GM12878 (cell line): ENCODE measurements around the gene LEUTX. TPM values are rescaled to one million over a fixed set of nuclear protein-coding genes. Genes with fewer than 3 reads are reported as not detected.

Experiments used
- ATAC-seq: fragments of 200-7000 bp; cut with Tn5 transposase; 3 replicates; pipeline ENCODE4 v1.9.1; 2020; ENCODE audit warnings: mild to moderate bottlenecking, moderate library complexity
- BruUV-seq: library from RNA; stranded (reverse); fragments of 400-500 nt; replicated peaks from 2 replicates; lab custom pipeline; 2021; lab: Mats Ljungman, UMichigan
- CTCF ChIA-PET: fragments of 300-600 bp; sonication (Branson Sonifier 250); formaldehyde crosslinking; extraction: SDS; loops from one replicate; lab custom pipeline; 2021; ENCODE audit warnings: inconsistent platforms; lab: Yijun Ruan, JAX
- POLR2A ChIA-PET: fragments of 350-600 bp; formaldehyde crosslinking; extraction: SDS; loops from one replicate; lab custom pipeline; 2021; ENCODE audit warnings: inconsistent platforms; lab: Charles Lee
- RAD21 ChIA-PET: fragments of 300-600 bp; sonication (Branson Sonifier 250); formaldehyde crosslinking; loops from one replicate; lab custom pipeline; 2023; ENCODE audit warnings: antibody characterized with exemption; ENCODE audit not compliant: unreplicated experiment; lab: Charles Lee
- SMC1A ChIA-PET: fragments of 300-600 bp; sonication (Branson Sonifier 250); formaldehyde crosslinking; loops from one replicate; lab custom pipeline; 2023; ENCODE audit not compliant: unreplicated experiment, uncharacterized antibody; lab: Charles Lee
- DNase-seq: peaks from one replicate; pipeline ENCODE4 v3.0.0-alpha.2; 2011; ENCODE audit warnings: low read depth, low spot score
- FAIRE-seq: peaks from 3 replicates; lab custom pipeline; 2011; peaks lifted over from hg19 to GRCh38; lab: Jason Lieb, UNC
- H2AFZ ChIP-seq: 2 replicates; pipeline ENCODE4 v1.6.0; 2011; ENCODE audit warnings: low read depth, low read length, control low read depth; ENCODE audit not compliant: control insufficient read depth
- H3K27ac ChIP-seq: 2 replicates; pipeline ENCODE4 v1.5.1; 2011; ENCODE audit warnings: control low read depth; ENCODE audit not compliant: control insufficient read depth, insufficient read depth
- H3K27me3 ChIP-seq, 2 experiments: replicated peaks in 1 of 2; 2 replicates each; pipeline versions ENCODE4 v1.6.0 to v1.6.1; 2011; ENCODE audit warnings: low read length in 1 of 2; ENCODE audit not compliant: control insufficient read depth in 2 of 2, insufficient read depth in 2 of 2
- H3K36me3 ChIP-seq, 2 experiments: 2 replicates each; pipeline ENCODE4 v1.5.1; 2011; ENCODE audit warnings: low read length in 1 of 2; ENCODE audit not compliant: control insufficient read depth in 2 of 2, insufficient read depth in 2 of 2
- H3K4me1 ChIP-seq: 2 replicates; pipeline ENCODE4 v1.6.1; 2011; ENCODE audit warnings: mild to moderate bottlenecking, low read length, moderate library complexity, mixed read lengths; ENCODE audit not compliant: control insufficient read depth, insufficient read depth
- H3K4me2 ChIP-seq: 2 replicates; pipeline ENCODE4 v1.6.0; 2011; ENCODE audit warnings: control low read depth; ENCODE audit not compliant: control insufficient read depth, insufficient read depth
- H3K4me3 ChIP-seq: fragments of 200-600 bp; sonication (generic); 2 replicates; pipeline ENCODE4 v1.5.1; 2016
- H3K79me2 ChIP-seq: 2 replicates; pipeline ENCODE4 v1.6.0; 2011; ENCODE audit warnings: low read length; ENCODE audit not compliant: control insufficient read depth, insufficient read depth
- H3K9ac ChIP-seq: 2 replicates; pipeline ENCODE4 v1.8.0; 2011; ENCODE audit warnings: low read length, control low read depth, mixed read lengths; ENCODE audit not compliant: control insufficient read depth, insufficient read depth
- H3K9me3 ChIP-seq: replicated peaks from 3 replicates; pipeline ENCODE4 v1.5.1; 2011; ENCODE audit warnings: mild to moderate bottlenecking, low read length; ENCODE audit not compliant: control insufficient read depth, insufficient read depth
- H4K20me1 ChIP-seq: 2 replicates; pipeline ENCODE4 v1.6.0; 2011; ENCODE audit not compliant: control insufficient read depth, insufficient read depth
- BCLAF1 ChIP-seq: fragments of 450-650 bp; IDR thresholded peaks from 2 replicates; pipeline ENCODE4 v1.6.1; 2017; ENCODE audit warnings: antibody characterized with exemption, mild to moderate bottlenecking, moderate library complexity
- BMI1 ChIP-seq: fragments of 450-650 bp; IDR thresholded peaks from 2 replicates; pipeline ENCODE4 v1.6.1; 2016; ENCODE audit warnings: mild to moderate bottlenecking, moderate library complexity, borderline replicate concordance
- FOXM1 ChIP-seq: IDR thresholded peaks from 2 replicates; pipeline ENCODE4 v1.6.1; 2012; ENCODE audit warnings: low read depth, mild to moderate bottlenecking, inconsistent platforms, low read length, moderate library complexity
- IKZF2 ChIP-seq, 2 experiments: fragments of 450-650 bp; IDR thresholded peaks; 2 replicates each; pipeline ENCODE4 v1.6.1; 2017; ENCODE audit warnings: mild to moderate bottlenecking in 2 of 2, moderate library complexity in 2 of 2
- NR2C2 ChIP-seq: IDR thresholded peaks from 2 replicates; pipeline ENCODE4 v1.6.1; 2011; ENCODE audit warnings: borderline replicate concordance, low read depth; ENCODE audit not compliant: control insufficient read depth, insufficient read length
- NRF1 ChIP-seq: conservative IDR thresholded peaks from 2 replicates; pipeline ENCODE4 v1.6.1; 2011; ENCODE audit warnings: mild to moderate bottlenecking, low read depth, low read length, improper control_type of control experiment
- RB1 ChIP-seq: fragments of 450-650 bp; formaldehyde crosslinking; IDR thresholded peaks from 2 replicates; pipeline ENCODE4 v1.6.1; 2017; ENCODE audit warnings: mild to moderate bottlenecking, borderline replicate concordance
- REST ChIP-seq: IDR thresholded peaks from 2 replicates; pipeline ENCODE4 v1.6.1; 2012; ENCODE audit warnings: mild to moderate bottlenecking, low read depth, low read length
- SMARCA5 ChIP-seq: fragments of 450-650 bp; IDR thresholded peaks from 2 replicates; pipeline ENCODE4 v1.6.1; 2017; ENCODE audit warnings: mild to moderate bottlenecking
- SREBF2 ChIP-seq: IDR thresholded peaks from 2 replicates; pipeline ENCODE4 v1.6.1; 2012; ENCODE audit warnings: mild to moderate bottlenecking, low read length
- SUPT20H ChIP-seq: IDR thresholded peaks from 2 replicates; pipeline ENCODE4 v1.6.1; 2011; ENCODE audit warnings: low read depth, mild to moderate bottlenecking, low read length, moderate library complexity, borderline replicate concordance; ENCODE audit not compliant: control insufficient read depth
- ZNF24 ChIP-seq: fragments of 450-650 bp; IDR thresholded peaks from 2 replicates; pipeline ENCODE4 v1.6.1; 2017; ENCODE audit warnings: antibody characterized with exemption, mild to moderate bottlenecking
- in situ Hi-C: fragments of 300-500 bp; cut with MboI; formaldehyde crosslinking; loops from 9 replicates; pipeline ENCODE4 v1.14.3; 2018; ENCODE audit warnings: mixed read lengths
- intact Hi-C: fragments of 100-400 bp; cut with micrococcal nuclease; formaldehyde crosslinking; loops from one replicate; pipeline ENCODE4 v1.14.2; 2022; ENCODE audit not compliant: unreplicated experiment
- polyA plus RNA-seq, 11 experiments: library from polyadenylated mRNA; depleted of rRNA in 4 of 11; unstranded in 6 of 11; stranded (reverse) in 5 of 11; fragments of >200 nt; fragmentation: Nextera tagmentation in 4 of 11; fragmentation: Illumina TruSeq in 1 of 11; extraction: Ambion mirVana in 4 of 11; extraction: Trizol in 1 of 11; gene quantifications; 1 replicate in 1 of 11; 2 replicates in 10 of 11; pipeline versions ENCODE4 v1.2.1 to v1.2.3, GENCODE V29; 2011 to 2016; ENCODE audit warnings: inconsistent platforms in 2 of 11, missing spikeins in 2 of 11, low read depth in 1 of 11
- total RNA-seq, 4 experiments: library from RNA; depleted of rRNA in 3 of 4; stranded (reverse); fragments of >200 nt in 3 of 4; fragmentation: Illumina TruSeq in 1 of 4; extraction: Trizol in 1 of 4; gene quantifications; 2 replicates each; pipeline versions ENCODE4 v1.2.1 to v1.2.3, GENCODE V29; 2013 to 2021
- TF ChIP-seq, protein P1 (sequence below): fragments of 450-650 bp; IDR thresholded peaks from 2 replicates; pipeline ENCODE4 v1.6.1; 2017; ENCODE audit warnings: mild to moderate bottlenecking, moderate library complexity

The LEUTX gene
- total and polyA plus RNA-seq, 10 of the 15 experiments (the other 5 are each of a cell fraction or from before 2014, with no cell fraction given) = 0.29 to 0.46 (median 0.40) TPM; not detected in 4

DNA sequence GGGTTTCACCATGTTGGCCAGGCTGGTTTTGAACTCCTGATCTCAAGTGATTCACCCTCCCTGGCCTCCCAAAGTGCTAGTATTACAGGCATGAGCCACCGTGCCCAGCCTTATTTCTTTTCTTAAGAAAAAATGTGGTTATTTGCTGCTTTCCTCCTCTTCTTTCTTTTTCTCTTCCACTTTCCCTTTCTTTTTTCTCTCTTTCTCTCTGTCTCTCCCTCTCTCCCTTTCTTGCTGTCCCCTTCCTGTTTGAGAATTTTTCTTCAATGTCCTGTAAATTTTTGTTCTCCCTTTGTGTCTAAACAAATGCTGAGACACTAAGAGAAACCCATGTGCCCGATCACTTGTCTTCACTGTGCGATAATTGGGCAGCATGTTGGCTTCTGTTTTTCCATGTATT, 2.2 kb downstream of the LEUTX start (continued):
- TF ChIP-seq REST (no peak), NRF1 (no peak), SREBF2 (no peak), ZNF24 (no peak), NR2C2 (no peak)
- TF ChIP-seq, all 136 proteins: peak for 0

- CTCF ChIA-PET = interaction anchor here (0.7 to 2.3 kb wide), 6 partner anchors 9 to 114 kb away, joined by 3 to 22 read pairs (median 3); partner anchors contain the start of genes DYRK1B and LEUTX
- Histone ChIP-seq H4K20me1 (no peaks in the 10 kb centered on the region), H3K27me3 (peaks cover 0 to 2% of the 10 kb centered on the region in 2 experiments; a peak in 1 of 4 replicates), H3K9me3 (peaks cover 8% of the 10 kb centered on the region), H3K4me1 (peaks cover 3% of the 10 kb centered on the region; the same call in 1 of the 2 replicates), H3K4me2 (no peak overlapping the region), H3K79me2 (no peaks in the 10 kb centered on the region), H3K4me3 (no peak overlapping the region), H3K9ac (no peak overlapping the region), H3K27ac (no peak overlapping the region), H3K36me3 (no peaks in the 10 kb centered on the region), H2AFZ (no peak overlapping the region)
- SMC1A ChIA-PET = interaction anchor here (2.6 to 12.2 kb wide), 2 partner anchors 56 to 115 kb away, joined by 11 to 309 read pairs; partner anchors contain the start of gene FBL
- FAIRE-seq (no peak), ATAC-seq (no peak), DNase-seq (no peak)
- POLR2A ChIA-PET = no interaction called here
- no TSS peak for BruUV-seq
- intact Hi-C loops (no loop called here), in situ Hi-C loops (no loop called here)
- RAD21 ChIA-PET = interaction anchor here (1.7 kb wide), 1 partner anchor 54 kb away, joined by 6 read pairs; no protein-coding TSS in a partner anchor
- TF ChIP-seq SUPT20H = no peak
- TF ChIP-seq BMI1 = no peak
- no peak for TF ChIP-seq RB1
- no peak for TF ChIP-seq IKZF2 (IDR thresholded peaks at IDR 0.05)
- TF ChIP-seq, protein P1, sequence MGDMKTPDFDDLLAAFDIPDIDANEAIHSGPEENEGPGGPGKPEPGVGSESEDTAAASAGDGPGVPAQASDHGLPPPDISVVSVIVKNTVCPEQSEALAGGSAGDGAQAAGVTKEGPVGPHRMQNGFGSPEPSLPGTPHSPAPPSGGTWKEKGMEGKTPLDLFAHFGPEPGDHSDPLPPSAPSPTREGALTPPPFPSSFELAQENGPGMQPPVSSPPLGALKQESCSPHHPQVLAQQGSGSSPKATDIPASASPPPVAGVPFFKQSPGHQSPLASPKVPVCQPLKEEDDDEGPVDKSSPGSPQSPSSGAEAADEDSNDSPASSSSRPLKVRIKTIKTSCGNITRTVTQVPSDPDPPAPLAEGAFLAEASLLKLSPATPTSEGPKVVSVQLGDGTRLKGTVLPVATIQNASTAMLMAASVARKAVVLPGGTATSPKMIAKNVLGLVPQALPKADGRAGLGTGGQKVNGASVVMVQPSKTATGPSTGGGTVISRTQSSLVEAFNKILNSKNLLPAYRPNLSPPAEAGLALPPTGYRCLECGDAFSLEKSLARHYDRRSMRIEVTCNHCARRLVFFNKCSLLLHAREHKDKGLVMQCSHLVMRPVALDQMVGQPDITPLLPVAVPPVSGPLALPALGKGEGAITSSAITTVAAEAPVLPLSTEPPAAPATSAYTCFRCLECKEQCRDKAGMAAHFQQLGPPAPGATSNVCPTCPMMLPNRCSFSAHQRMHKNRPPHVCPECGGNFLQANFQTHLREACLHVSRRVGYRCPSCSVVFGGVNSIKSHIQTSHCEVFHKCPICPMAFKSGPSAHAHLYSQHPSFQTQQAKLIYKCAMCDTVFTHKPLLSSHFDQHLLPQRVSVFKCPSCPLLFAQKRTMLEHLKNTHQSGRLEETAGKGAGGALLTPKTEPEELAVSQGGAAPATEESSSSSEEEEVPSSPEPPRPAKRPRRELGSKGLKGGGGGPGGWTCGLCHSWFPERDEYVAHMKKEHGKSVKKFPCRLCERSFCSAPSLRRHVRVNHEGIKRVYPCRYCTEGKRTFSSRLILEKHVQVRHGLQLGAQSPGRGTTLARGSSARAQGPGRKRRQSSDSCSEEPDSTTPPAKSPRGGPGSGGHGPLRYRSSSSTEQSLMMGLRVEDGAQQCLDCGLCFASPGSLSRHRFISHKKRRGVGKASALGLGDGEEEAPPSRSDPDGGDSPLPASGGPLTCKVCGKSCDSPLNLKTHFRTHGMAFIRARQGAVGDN = no peak
- no peak for TF ChIP-seq SMARCA5
- TF ChIP-seq BCLAF1 = no peak
- no peak for TF ChIP-seq FOXM1
Measured at GRCh38 chr19:39788244-39788643, 9.6 kb downstream of the LEUTX start.
